ENCODE measurements around the gene CCL14.
"Not testable (repeated sequence)": the region's sequence is repeated elsewhere in the genome, so short reads cannot be mapped to it uniquely, and the experiment has no call there.

CCL14 gene

DNA sequence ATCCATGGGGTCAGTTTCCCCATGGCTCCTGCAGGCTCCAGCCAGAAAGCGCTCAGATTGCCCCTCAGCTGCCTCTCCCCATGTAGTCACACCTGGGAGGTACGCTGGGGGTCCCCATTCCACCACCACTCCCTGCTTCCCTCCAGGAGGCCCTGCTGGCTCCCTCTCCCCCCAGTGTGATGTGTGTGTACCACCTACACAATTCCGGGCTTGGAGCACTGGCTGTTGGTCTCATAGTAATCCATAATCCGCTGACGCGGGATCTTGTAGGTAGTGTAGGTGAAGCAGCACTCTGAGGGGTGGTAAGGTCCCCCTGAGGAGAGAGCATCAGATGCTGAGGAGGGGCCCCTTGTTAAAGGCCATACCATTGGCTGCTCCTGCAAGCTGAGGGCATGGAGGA, 2.4 kb downstream of the CCL14 start:
- DNase-seq = no peak

- DNase-seq = no peak
Measured at GRCh38 chr17:35982409-35983191, 3.9 kb downstream of the CCL14 start.

DNA sequence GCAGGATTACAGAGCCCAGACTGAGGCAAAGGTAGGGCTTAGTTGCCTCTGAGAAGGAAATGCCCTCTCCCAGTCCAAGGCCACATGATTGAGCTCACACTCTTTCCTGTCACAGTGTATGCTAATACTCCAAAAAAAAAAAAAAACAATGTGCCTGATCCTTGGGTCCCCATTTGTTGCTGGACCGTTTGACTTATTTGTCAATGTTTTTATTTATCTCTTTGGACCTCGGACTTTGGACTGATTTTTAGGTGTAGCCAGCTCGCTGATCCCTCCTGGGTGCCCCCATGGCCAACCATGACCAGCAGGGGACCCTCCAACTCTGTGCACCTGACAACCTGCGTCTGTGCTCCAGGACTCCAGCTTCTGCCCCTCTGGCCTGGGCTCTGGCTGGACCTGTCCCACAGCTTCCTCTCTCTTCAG, 4.6 kb downstream of the CCL14 start:
- no peak for DNase-seq

- DNase-seq = no peak
Measured at GRCh38 chr17:35981246-35981645, 5.3 kb downstream of the CCL14 start, which contains the start of gene CCL16. Gene CCL16, minus strand, starts transcription at chr17:35981497. Its CDS starts 77 bp downstream, at chr17:35981420.

GRCh38 chr17:35978346-35978745, 8.2 kb downstream of the CCL14 start:
- DNase-seq = no peak

DNA sequence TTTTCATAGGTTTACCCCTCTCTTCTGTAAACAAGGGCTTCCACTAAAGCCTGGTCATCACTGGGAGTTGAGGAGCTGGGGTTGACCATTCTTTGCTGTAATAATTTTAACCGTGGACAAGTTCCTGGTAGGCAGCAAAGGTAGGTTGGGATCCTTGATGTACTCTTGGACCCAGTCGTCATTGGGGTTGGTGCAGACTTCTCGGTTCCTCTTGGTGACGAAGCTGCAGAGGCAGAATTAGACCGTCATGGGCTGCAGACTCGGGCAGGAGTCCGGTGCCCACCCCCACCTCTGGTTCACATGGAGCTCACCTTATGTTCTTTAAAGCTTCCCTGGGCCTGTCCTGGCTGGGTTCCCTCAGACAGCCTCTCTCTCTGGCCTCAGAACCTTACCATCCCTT, 9.0 kb downstream of the CCL14 start:
- no peak for DNase-seq

GRCh38 chr17:35973333-35974260, 12.9 kb downstream of the CCL14 start:
- no peak for DNase-seq

GRCh38 chr17:35972945-35973332, 13.6 kb downstream of the CCL14 start:
- DNase-seq = no peak

DNA sequence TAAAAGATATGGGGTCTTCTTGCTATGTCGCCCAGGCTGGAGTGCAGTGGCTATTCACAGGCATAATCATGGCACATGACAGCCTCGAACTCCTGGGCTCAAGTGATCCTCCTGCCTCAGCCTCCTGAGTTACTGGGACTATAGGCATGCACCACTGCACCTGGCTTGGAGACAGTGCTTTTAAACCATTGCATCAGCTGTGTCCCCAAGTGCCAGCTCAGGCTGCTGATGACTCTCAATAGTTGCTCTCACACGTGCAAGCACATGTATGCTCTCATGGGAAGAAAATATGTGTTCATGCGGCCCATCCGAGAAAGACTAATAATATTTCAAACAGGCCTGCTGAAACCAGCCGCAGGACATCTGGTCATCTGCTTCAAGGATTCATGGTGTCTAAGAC, 14.0 kb downstream of the CCL14 start:
- no peak for DNase-seq

GRCh38 chr17:35972066-35972465, 14.5 kb downstream of the CCL14 start:
- no peak for DNase-seq

DNA sequence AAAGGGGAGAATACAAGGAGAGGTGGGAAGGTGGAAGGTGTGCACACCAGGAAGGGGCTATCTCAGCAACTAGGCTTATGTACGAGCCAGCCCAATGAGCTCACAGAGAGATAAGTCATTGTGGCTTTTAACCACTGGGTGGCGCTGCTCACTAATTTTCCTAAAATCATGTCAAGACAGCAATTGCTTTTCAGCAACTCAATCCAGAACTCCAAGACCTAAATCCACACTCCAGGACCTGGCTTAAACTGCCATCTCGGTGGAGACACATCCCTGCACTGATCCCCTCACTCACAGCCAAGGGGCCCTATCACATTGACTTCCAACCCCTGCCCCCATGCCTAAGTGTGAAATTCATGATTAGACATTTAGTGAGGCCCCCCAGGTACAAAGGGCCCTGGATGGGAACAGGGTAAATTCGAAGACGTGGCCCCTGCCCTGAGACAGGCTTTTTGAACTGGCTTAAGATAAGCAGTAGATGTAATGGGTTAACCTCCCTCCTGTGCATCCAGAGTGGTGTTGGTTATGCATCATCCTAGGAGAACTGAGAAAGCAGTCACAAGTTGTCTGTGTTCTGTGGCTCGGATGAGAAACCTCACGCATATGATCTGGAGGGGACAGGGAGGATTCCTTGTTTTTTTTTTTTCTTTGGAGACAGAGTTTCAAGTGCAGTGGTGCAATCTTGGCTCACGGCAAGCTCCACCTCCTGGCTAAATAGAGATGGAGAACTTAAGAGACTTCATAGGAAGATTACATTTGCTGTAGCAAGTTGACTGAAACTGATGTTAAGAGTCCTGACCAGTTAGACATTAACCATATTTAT, 16.8 kb downstream of the CCL14 start:
- peak; percentile 90 for DNase-seq

DNA sequence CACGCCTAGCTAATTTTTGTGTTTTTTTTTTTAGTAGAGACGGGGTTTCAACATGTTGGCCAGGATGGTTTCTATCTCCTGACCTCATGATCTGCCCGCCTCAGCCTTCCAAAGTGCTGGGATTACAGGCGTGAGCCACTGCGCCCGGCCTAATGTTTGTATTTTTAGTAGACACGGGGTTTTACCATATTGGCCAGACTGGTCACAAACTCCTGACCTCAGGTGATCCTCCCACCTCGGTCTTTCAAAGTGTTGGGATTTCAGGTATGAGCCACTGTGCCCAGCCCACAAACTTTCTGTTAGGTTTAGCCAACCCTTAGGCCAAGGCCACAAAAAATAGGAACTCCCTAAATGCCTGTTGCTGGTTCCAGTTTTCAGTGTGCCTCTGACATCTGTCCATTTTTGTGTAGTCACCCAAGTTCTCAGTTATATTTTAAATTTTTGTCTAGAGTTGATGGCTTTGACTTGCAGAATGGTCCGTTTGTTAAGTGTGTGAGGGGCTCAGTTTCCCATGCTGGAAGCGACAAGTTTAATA, 17.9 kb downstream of the CCL14 start:
- no peak for DNase-seq

- DNase-seq = no peak
Measured at GRCh38 chr17:35965272-35965671, 21.3 kb downstream of the CCL14 start.

DNA sequence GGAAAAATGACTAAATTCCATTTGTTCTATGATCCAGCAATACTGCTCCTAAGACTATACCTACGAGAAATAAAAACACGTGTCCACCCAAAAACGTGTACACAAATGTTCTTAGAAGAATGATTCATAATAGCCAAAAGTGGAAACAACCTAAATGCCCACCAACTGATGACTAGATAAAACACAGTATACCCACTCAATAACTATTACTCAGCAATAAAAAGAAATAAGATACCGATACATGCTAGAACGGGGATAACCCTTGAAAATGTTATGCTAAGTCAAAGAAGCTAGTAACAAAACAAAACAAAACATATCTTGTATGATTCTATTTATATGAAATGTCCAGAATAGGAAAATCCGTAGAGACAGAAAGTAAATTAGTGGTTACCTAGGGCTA, 22.9 kb downstream of the CCL14 start:
- DNase-seq = no peak

GRCh38 chr17:35953720-35954119, 32.8 kb downstream of the CCL14 start:
- DNase-seq = no peak

DNA sequence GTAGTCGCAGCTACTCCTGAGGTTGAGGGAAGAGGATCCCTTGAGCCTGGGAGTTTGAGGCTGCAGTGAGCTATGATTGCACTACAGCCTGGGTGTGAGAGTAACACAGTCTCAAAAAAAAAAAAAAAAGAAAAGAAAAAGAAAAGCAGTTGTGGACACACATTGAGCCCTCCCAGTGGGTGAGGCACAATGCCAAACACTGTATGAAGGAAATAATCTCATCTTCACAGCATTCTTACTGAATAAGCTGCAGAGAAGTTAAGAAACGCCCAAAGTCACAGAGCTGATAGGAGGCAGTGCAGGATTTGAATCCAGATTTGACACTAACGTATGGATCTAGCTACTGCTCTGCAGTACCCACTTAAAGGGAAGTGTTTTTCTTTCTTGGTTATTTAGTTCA, 37.1 kb downstream of the CCL14 start:
- no peak for DNase-seq

GRCh38 chr17:35948092-35948491, 38.4 kb downstream of the CCL14 start:
- DNase-seq = no peak

GRCh38 chr17:35947156-35947585, 39.4 kb downstream of the CCL14 start:
- peak; percentile 76 for DNase-seq

DNA sequence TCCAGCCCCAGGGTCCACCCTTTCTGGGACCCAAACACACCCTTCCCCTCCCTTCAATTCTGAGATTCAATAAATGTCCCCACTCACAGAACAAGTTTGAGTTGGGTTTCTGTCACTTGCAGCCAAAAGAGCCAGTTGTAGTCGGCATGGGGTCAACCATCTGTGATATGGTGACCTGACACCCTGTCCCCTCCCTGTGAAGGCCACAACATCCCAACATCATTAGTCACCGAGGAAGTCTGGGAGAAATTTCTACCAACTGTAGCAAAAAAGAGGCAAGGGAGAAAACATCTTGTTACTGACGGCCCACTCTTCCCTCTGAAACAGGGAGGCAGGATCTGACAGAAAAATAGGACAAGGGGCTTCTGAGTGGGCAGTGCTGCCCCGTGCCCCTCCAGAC, 42.4 kb downstream of the CCL14 start:
- no peak for DNase-seq

GRCh38 chr17:35943537-35943936, 43.0 kb downstream of the CCL14 start, which contains the start of gene LYZL6:
Gene LYZL6, minus strand, starts transcription at chr17:35943713. Its CDS starts 4,357 bp downstream, at chr17:35939356.
- DNase-seq = no peak

DNA sequence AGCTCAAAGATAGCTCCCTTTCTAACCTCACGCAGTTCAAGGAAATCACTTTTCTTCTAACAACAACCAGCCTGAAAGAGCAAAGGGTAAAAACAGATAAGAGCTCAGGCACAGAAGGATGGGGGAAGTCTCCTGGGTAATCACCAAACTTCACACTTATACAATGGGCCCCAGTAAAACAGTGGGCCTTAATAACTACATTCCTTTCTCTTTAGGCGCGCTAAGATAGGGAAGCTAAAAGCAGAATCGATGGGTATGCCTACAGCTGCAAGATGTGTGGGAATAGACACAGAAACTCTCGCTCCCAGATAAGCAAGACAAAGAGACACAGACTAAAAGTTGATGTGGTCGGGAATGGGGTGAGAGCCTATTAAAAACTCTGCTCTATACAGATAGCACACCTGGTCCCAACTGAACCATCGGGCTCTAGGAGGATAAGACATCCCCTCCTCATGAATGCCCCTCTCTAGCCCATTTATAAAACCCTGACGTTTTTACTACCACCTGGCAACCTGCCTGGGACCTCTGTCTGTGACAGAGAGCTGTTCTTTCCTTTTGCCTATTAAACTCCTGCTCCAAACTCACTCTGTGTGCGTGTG, 43.8 kb downstream of the CCL14 start:
- DNase-seq = no peak

GRCh38 chr17:35938492-35938891, 48.0 kb downstream of the CCL14 start:
- DNase-seq = not testable (repeated sequence)
